OCI-LY1 (cell line): ENCODE measurements around the gene MRPL22.

Source experiments
- H2AFZ ChIP-seq: fragments of 200-600 bp; sonication (generic), shearing (Covaris generic); 2 replicates; pipeline ENCODE4 v1.6.0; 2014; ENCODE audit warnings: antibody characterized with exemption, mild to moderate bottlenecking, low read length
- H3F3A ChIP-seq: fragments of 200-600 bp; sonication (generic), shearing (Covaris generic); 2 replicates; pipeline ENCODE4 v1.6.0; 2014; ENCODE audit warnings: mild to moderate bottlenecking, antibody characterized with exemption, low read length, moderate library complexity; ENCODE audit not compliant: insufficient read depth
- H3K27ac ChIP-seq: fragments of 200-600 bp; sonication (generic); 2 replicates; pipeline ENCODE4 v1.5.1; 2014; ENCODE audit warnings: low read length, mixed run types, mild to moderate bottlenecking, low read depth; ENCODE audit not compliant: poor library complexity, severe bottlenecking
- H3K27me3 ChIP-seq: fragments of 200-600 bp; sonication (generic); 2 replicates; pipeline ENCODE4 v1.6.0; 2014; ENCODE audit warnings: antibody characterized with exemption, mild to moderate bottlenecking, low read length, moderate library complexity; ENCODE audit not compliant: insufficient read depth
- H3K36me3 ChIP-seq: fragments of 200-600 bp; sonication (generic); 2 replicates; pipeline ENCODE4 v1.6.1; 2014; ENCODE audit warnings: mild to moderate bottlenecking, antibody characterized with exemption, low read length, moderate library complexity, mixed read lengths; ENCODE audit not compliant: insufficient read depth
- H3K4me1 ChIP-seq: fragments of 200-600 bp; sonication (generic); 2 replicates; pipeline ENCODE4 v1.5.1; 2014; ENCODE audit warnings: mild to moderate bottlenecking, low read length, moderate library complexity; ENCODE audit not compliant: insufficient read depth, severe bottlenecking
- H3K4me2 ChIP-seq: fragments of 200-600 bp; sonication (generic), shearing (Covaris generic); 2 replicates; pipeline ENCODE4 v1.6.1; 2014; ENCODE audit warnings: low read length
- H3K4me3 ChIP-seq: fragments of 200-600 bp; sonication (generic); 2 replicates; pipeline ENCODE4 v1.5.1; 2014; ENCODE audit warnings: low read length, low read depth, mild to moderate bottlenecking, mixed read lengths; ENCODE audit not compliant: poor library complexity, severe bottlenecking
- H3K79me2 ChIP-seq: fragments of 200-600 bp; shearing (Covaris generic); 2 replicates; pipeline ENCODE4 v1.6.1; 2016; ENCODE audit warnings: mixed run types, low read length, mixed read lengths; ENCODE audit not compliant: insufficient read depth
- H3K9ac ChIP-seq: fragments of 200-600 bp; sonication (generic), shearing (Covaris generic); 2 replicates; pipeline ENCODE4 v1.6.1; 2014; ENCODE audit warnings: mild to moderate bottlenecking, low read length, mixed read lengths
- H3K9me2 ChIP-seq: fragments of 200-600 bp; sonication (generic), shearing (Covaris generic); 2 replicates; pipeline ENCODE4 v1.6.1; 2014; ENCODE audit warnings: low read depth, mild to moderate bottlenecking, low read length, mixed read lengths
- H3K9me3 ChIP-seq: fragments of 200-600 bp; shearing (Covaris generic); 2 replicates; pipeline ENCODE4 v1.6.1; 2014; ENCODE audit warnings: low read length, mixed read lengths
- H4K20me1 ChIP-seq: fragments of 200-600 bp; sonication (generic), shearing (Covaris generic); 2 replicates; pipeline ENCODE4 v1.6.0; 2016; ENCODE audit warnings: mild to moderate bottlenecking, low read length; ENCODE audit not compliant: insufficient read depth
- CTCF ChIP-seq: fragments of 200-600 bp; sonication (generic), shearing (Covaris generic); IDR thresholded peaks from 2 replicates; pipeline ENCODE4 v1.5.1; 2017; ENCODE audit warnings: mild to moderate bottlenecking, antibody characterized with exemption, low read length, moderate library complexity, mixed read lengths
- EZH2 ChIP-seq: fragments of 200-600 bp; sonication (generic), shearing (Covaris generic); IDR thresholded peaks from 2 replicates; pipeline ENCODE4 v1.8.0; 2017; ENCODE audit warnings: borderline replicate concordance, mixed run types, mild to moderate bottlenecking, antibody characterized with exemption, low read length, moderate library complexity, mixed read lengths

The MRPL22 gene

DNA sequence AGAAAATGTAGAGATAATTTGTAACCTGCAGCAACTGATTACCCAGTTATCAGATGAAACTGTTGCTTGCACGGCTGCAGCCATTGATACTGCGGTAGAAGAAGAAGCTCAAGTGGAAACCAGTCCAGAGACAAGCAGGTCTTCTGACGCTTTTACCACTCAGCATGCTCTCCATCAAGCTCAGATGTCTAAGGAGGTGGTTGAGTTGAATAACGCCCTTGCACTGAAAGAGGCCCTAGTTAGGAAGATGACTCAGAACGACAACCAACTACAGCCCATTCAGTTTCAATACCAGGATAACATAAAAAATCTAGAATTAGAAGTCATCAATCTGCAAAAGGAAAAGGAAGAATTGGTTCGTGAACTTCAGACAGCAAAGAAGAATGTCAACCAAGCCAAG lies 74.4 kb downstream of the MRPL22 start:
- H3K9ac ChIP-seq = no peak overlapping the region
- no peaks in the 10 kb centered on the region for H4K20me1 ChIP-seq
- no peaks in the 10 kb centered on the region for H3K4me1 ChIP-seq
- H3K4me3 ChIP-seq = no peak overlapping the region
- H3K27me3 ChIP-seq = no peaks in the 10 kb centered on the region
- no peaks in the 10 kb centered on the region for H3K9me3 ChIP-seq
- no peaks in the 10 kb centered on the region for H3F3A ChIP-seq
- H3K9me2 ChIP-seq = no peaks in the 10 kb centered on the region
- H3K27ac ChIP-seq = no peak overlapping the region
- no peaks in the 10 kb centered on the region for H3K36me3 ChIP-seq
- no peak for TF ChIP-seq CTCF
- no peak for TF ChIP-seq EZH2
- H2AFZ ChIP-seq = no peak overlapping the region
- H3K79me2 ChIP-seq = no peaks in the 10 kb centered on the region
- no peak overlapping the region for H3K4me2 ChIP-seq

DNA sequence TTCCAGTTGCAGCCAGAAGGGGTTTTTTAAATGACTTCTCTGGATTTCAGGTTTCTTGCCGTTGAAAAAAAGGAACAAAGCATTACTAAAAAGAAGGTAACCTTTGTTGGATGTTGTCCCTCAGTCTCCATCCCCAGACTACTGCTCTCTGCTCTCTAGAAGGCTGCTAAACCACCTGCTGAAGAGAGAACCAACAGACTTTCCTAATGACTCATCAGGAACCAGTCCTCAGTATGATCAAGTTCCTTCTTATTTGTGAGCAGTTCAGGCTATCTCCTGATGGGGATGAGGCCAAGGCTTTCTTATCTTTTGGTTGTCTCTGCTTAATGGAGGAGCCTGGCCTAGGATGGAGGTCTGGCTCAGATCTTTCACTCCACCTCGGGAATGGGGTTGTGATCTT lies 76.7 kb downstream of the MRPL22 start:
- no peaks in the 10 kb centered on the region for H4K20me1 ChIP-seq
- no peaks in the 10 kb centered on the region for H3F3A ChIP-seq
- H3K4me3 ChIP-seq = no peak overlapping the region
- no peak overlapping the region for H3K9ac ChIP-seq
- TF ChIP-seq CTCF (no peak), EZH2 (no peak)
- H3K27ac ChIP-seq = no peak overlapping the region
- H3K9me3 ChIP-seq = no peaks in the 10 kb centered on the region
- no peak overlapping the region for H2AFZ ChIP-seq
- H3K27me3 ChIP-seq = no peaks in the 10 kb centered on the region
- H3K9me2 ChIP-seq = no peaks in the 10 kb centered on the region
- H3K4me2 ChIP-seq = no peak overlapping the region
- no peaks in the 10 kb centered on the region for H3K4me1 ChIP-seq
- no peaks in the 10 kb centered on the region for H3K79me2 ChIP-seq
- H3K36me3 ChIP-seq = no peaks in the 10 kb centered on the region
